HG03175 (cell line): Measurements from ENCODE around the gene CUEDC1.

Experiments used
- ATAC-seq: cut with Tn5 transposase; IDR thresholded peaks from one replicate; pipeline ENCODE4 v1.9.1; 2021; ENCODE audit warnings: mild to moderate bottlenecking, moderate library complexity; ENCODE audit not compliant: unreplicated experiment

The CUEDC1 gene

GRCh38 chr17:57955183-57955931 is at the start of gene CUEDC1:
CUEDC1 (minus strand) TSS chr17:57955412; CDS start chr17:57885564, 69,848 bp downstream.
- ATAC-seq, result no peak

- no peak for ATAC-seq
Measured at GRCh38 chr17:58004060-58004459, 48.8 kb upstream of the CUEDC1 start.

GRCh38 chr17:58002973-58003372 is 47.8 kb upstream of the CUEDC1 start:
- no peak for ATAC-seq

GRCh38 chr17:58002154-58002948 is 47.1 kb upstream of the CUEDC1 start:
- ATAC-seq, result no peak

- no peak for ATAC-seq
Measured at GRCh38 chr17:58001461-58002124, 46.4 kb upstream of the CUEDC1 start.

- no peak for ATAC-seq
Measured at GRCh38 chr17:57999496-58000017, 44.3 kb upstream of the CUEDC1 start.

GRCh38 chr17:57999010-57999495 is 43.8 kb upstream of the CUEDC1 start:
- no peak for ATAC-seq

GRCh38 chr17:57997085-57997809 is 42.0 kb upstream of the CUEDC1 start:
- no peak for ATAC-seq

- ATAC-seq, result peak; percentile 79
Measured at GRCh38 chr17:57995076-57995956, 40.1 kb upstream of the CUEDC1 start.

GRCh38 chr17:57994436-57994835 is 39.2 kb upstream of the CUEDC1 start:
- no peak for ATAC-seq

- ATAC-seq, result no peak
Measured at GRCh38 chr17:57993471-57994365, 38.5 kb upstream of the CUEDC1 start.

- ATAC-seq, result no peak
Measured at GRCh38 chr17:57991537-57991936, 36.3 kb upstream of the CUEDC1 start.

GRCh38 chr17:57990037-57990436 is 34.8 kb upstream of the CUEDC1 start:
- ATAC-seq, result no peak

GRCh38 chr17:57988301-57989250 is 33.4 kb upstream of the CUEDC1 start:
- ATAC-seq, result peak; percentile 68

GRCh38 chr17:57987581-57988300 is 32.5 kb upstream of the CUEDC1 start, which contains the start of gene VEZF1:
VEZF1 (minus strand) TSS chr17:57988254; CDS start chr17:57988111, 143 bp downstream.
- ATAC-seq, result peak; percentile 67

- no peak for ATAC-seq
Measured at GRCh38 chr17:57986841-57987580, 31.8 kb upstream of the CUEDC1 start.
